ENCODE results near the gene TRIO.

- TF ChIP-seq PATZ1 (CRISPR knock-in tag; IDR thresholded peaks at IDR 0.05; ENCODE audit: borderline replicate concordance) = peak; percentile 46; the same call in 1 of the 2 replicates
- TF ChIP-seq ZNF70 (CRISPR knock-in tag; IDR thresholded peaks at IDR 0.05) = no peak
- no peak for TF ChIP-seq ZC3H10 (CRISPR knock-in tag; IDR thresholded peaks at IDR 0.05)
- TF ChIP-seq ZNF565 (CRISPR knock-in tag; conservative IDR thresholded peaks at IDR 0.05; ENCODE audit: low read depth) = no peak
- no peak for TF ChIP-seq RARB (CRISPR knock-in tag; IDR thresholded peaks at IDR 0.05)
- TF ChIP-seq ZNF8 (CRISPR knock-in tag; IDR thresholded peaks at IDR 0.05) = no peak
- no peak for TF ChIP-seq ARNTL (CRISPR knock-in tag; IDR thresholded peaks at IDR 0.05; ENCODE audit: borderline replicate concordance, low read depth)
- TF ChIP-seq OSR1 (CRISPR knock-in tag; IDR thresholded peaks at IDR 0.05) = no peak
- no peak for TF ChIP-seq PPARA (CRISPR knock-in tag; IDR thresholded peaks at IDR 0.05; ENCODE audit: borderline replicate concordance)
- peak; percentile 50; the same call in 1 of the 2 replicates for TF ChIP-seq ISL1 (CRISPR knock-in tag; IDR thresholded peaks at IDR 0.05)
- TF ChIP-seq, protein P1, sequence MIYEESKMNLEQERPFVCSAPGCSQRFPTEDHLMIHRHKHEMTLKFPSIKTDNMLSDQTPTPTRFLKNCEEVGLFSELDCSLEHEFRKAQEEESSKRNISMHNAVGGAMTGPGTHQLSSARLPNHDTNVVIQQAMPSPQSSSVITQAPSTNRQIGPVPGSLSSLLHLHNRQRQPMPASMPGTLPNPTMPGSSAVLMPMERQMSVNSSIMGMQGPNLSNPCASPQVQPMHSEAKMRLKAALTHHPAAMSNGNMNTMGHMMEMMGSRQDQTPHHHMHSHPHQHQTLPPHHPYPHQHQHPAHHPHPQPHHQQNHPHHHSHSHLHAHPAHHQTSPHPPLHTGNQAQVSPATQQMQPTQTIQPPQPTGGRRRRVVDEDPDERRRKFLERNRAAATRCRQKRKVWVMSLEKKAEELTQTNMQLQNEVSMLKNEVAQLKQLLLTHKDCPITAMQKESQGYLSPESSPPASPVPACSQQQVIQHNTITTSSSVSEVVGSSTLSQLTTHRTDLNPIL (CRISPR knock-in tag; IDR thresholded peaks at IDR 0.05; ENCODE audit: low read depth) = peak; percentile 48; the same call in 1 of the 2 replicates
Observed at GRCh38 chr5:14450018-14450524, 306.9 kb downstream of the TRIO start.
